HT-29 (cell line): ENCODE measurements around the gene BTG1. TPM values are rescaled to one million over a fixed set of nuclear protein-coding genes. Genes with fewer than 3 reads are reported as not detected.

Experiments used
- DNase-seq: peaks from one replicate; pipeline ENCODE4 v3.0.0-alpha.2; 2015; ENCODE audit warnings: low spot score
- total RNA-seq: library from RNA; depleted of rRNA; stranded (reverse); fragments of >200 nt; shearing (Covaris generic); gene quantifications from 2 replicates; pipeline ENCODE4 v1.2.3, GENCODE V29; 2014

The BTG1 gene
- total RNA-seq, 1 experiment from 2014 or later, result 4.3 TPM

DNA sequence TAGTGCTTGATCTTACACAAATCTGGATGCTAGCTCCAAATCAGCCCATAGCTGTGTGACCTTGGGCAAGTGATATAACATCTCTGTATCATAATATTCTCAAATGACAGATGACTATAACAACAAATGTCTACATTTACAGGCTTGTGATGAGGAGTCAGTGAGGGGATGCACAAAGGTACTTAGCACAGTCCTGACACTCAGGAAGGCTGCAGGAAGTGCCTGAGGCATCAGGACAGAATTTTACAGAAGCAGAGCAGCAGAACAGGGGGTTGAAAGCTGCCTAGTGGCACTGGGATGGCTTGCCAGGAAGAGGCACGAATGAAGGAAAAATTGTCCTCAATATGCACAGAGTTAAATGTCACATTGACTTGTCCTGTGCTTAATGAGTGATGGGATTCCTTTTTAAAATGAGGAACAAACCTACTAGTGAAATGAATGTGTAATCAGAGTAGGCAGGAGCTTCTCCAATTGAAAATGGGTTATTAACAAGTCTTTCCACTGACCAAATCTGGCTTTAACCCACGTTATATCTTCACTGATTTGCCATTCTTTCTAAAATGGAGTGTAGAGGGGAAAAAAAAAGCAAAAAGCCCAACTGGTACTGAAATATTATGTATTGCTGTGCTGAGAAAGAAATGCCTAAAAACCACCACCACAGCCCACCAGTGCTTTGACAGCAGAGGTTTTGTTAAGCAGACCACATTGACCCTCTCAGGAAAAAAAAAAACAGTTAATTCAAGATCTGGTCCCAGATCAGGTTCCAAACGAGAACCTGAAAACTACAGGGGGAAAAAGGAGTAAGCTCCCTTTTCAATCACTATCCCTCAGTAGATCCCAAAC lies 11.6 kb downstream of the BTG1 start:
- no peak for DNase-seq

DNA sequence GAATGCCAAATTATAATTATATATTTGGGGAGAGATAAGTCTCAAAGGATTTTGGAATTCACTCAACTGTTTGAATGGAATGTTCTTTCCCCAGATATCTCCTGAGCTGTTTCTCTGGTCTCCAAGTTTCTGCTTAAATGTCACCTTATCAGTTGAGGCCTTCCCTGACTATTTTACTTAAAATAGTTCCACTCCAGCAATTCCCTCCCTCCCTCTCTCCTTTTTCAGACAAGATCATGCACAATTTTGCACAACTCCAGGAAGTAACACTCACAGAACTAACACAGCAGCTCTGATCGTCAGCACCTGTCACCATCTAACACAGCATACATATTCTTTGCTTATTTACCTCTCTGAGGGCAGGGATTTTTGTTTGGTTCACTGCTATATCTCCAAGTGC lies 12.5 kb downstream of the BTG1 start:
- no peak for DNase-seq

DNA sequence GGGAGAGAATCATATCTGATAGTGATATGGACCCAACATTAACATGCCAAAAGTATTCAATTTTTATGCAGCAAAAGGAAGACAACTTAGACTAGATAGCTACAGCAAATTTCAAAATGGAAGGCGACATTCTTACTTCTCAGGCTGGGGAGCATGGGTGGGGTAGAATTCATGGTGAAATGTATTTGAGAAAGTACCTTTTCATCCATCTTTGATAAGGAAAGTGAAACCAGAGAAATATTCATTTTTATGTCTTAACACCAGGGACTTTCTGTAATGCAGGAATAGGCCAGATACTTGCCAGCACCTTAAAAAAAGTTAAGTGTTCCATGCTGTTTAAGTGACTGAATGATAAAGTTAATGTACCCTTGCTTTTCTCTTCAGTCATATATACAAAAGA lies 13.4 kb downstream of the BTG1 start:
- DNase-seq, result no peak

DNA sequence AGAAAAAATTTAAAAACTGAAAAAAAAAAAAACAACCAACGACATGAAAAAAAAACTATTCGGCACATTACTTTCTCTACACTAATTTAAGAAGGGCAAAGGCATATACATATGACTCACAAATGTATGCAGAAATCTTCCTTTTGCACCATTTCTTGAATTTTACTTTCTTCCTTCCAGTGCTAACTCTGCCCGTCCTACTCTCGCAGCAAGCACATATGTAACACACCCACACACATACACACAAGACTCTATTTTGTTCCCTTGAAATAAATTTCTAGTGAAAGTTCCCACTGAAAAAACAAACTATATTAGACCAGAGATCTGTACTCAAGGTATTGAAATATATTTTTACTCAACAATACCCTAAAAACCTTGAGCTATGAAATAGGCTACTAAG lies 14.6 kb downstream of the BTG1 start:
- DNase-seq, result no peak

DNA sequence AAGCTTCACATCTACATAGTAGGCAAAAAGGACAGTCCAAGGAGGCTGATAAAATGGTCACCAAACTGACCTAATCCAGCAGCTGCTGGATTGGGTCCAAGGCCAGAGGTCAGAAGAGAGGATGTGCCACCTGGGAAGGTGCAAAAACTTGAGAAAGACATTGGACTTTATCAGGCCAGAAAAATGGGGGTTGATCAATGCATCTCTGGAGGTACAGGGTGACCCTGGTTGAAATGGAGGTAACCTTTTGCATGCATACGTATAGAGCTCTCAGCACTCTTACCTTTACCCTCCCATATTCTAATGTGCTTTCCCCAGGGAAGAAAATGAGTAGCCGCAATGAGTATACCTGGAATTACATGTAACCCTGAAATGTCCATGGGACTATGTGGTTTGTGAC lies 16.0 kb downstream of the BTG1 start:
- DNase-seq, result no peak

DNA sequence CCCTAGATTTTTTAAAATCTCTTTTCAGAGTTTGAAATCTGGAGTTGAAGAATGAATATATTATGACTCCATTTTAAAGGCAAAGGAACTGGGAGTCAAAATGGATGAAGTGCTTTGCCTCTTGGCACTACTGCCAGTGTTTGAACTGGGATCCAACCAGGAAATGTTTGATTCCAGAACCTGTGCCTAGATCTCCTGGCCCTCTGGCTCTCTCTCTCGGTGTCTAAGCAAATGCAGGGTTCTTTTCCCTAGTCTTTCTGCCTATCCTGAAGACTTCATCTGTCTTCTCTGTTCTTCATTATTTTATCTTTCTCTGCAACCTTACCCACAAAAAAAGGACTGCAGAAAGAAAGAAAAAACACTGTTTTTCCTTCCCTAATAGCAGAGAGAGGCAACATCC lies 17.0 kb downstream of the BTG1 start:
- DNase-seq, result no peak

DNA sequence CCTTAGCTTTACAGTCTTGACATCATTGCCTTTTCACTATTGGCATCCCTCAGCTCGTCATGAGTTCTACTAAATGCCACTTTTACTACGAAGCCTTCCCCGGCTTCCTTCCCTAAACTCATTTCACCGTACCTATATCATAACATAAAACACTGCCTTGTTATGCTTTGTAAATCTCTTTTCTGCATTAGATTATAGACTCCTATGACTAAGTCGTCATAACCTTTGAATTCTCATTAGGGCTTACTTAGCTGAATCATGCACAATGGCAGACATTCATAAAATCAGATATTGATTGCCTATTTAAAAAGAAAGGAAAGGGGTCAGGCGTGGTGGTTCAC lies 21.0 kb downstream of the BTG1 start:
- no peak for DNase-seq

DNA sequence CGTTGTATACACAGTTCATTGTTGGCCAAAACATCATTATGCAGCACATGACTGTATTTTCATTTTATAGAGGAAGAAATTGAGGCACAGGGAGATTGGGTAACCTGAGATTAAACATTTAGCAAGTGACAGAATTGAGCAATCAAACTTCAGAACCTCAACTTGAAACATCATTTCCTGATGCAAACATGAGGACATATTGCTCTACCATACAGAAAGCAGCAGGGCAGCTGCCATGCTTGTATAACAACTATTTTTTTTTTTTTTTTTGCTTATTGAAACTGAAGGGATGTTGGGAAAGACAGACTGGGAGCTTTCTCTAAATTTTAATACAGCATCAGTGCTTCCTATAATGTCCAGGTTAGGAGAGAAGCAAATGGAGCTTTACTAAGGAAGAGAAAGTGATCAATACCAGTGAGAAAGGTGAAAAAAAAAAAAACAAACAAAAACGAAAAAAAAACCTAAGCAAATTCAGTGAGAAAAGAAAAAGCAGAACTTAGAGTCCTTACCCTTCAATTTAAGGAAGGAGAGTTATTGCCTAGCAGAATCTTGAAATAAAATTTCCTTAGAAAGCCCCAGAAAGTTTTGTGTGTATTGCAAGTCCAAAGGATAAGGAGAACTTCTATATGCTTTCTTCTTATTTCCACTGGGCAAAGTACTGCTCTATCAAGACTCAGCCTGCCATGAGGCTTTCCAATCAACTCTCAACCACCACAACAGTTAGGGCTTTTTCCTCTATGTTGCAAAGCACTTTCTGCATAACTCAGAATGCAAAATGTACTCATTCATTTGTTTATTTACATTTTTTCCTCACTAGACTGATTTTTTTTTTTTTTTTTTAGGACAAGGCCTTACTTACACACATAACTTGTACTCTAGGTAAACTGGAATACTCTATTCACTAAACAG lies 21.6 kb downstream of the BTG1 start:
- DNase-seq, result no peak

DNA sequence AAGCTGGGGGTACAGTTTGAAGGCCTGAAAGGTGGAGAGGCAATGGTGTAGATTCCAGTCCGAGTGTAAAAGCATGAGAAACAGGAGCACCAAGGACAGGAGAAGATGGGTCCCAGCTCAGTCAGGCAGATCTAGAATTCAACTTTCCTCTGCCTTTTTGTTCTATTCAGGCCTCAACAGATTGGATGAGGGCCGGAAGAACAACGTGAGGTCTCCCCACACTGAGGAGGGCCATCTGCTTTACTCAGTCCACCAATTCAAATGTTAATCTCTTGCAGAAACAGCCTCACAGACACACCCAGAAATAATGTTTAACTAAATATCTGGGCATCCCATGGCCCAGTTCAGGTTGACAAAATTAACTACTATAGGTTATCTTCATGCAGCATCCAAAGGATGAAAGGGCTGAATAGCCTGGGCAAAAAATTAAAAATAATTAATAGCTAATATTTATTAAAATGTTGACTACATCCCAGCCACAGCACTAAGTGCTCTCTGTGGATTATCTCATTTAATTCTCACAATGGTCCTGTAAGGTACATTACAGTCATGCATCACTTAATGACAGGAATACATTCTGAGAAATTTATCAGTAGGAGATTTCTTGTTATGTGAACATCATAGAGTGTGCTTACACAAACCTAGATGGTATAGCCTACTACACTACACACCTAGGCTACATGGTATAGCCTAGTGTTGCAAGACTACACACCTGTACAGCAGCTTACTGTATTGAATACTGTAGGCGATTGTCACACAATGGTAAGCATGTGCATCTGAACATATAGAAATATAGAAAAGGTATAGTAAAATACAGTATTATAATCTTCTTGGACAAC lies 22.5 kb downstream of the BTG1 start:
- DNase-seq, result no peak

DNA sequence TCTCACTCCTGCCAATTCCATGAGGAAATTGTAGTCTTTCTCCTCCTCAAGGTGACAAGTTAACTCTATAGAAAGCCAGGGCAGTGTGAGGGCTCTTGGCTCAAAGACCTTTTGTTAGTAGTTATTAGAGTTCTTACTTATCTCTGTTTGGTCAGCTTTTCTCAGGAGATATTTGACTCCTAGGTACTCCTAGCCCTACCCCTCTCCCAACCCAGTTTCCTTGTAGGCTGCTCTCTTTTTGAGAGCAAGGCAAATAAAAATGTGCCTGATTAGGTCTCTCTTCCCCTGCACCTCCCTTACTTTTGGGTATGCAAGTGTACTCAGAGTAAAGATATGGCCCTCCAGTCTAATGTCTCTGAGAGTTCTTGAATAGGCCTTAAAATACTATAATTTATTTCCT lies 23.8 kb downstream of the BTG1 start:
- no peak for DNase-seq

DNA sequence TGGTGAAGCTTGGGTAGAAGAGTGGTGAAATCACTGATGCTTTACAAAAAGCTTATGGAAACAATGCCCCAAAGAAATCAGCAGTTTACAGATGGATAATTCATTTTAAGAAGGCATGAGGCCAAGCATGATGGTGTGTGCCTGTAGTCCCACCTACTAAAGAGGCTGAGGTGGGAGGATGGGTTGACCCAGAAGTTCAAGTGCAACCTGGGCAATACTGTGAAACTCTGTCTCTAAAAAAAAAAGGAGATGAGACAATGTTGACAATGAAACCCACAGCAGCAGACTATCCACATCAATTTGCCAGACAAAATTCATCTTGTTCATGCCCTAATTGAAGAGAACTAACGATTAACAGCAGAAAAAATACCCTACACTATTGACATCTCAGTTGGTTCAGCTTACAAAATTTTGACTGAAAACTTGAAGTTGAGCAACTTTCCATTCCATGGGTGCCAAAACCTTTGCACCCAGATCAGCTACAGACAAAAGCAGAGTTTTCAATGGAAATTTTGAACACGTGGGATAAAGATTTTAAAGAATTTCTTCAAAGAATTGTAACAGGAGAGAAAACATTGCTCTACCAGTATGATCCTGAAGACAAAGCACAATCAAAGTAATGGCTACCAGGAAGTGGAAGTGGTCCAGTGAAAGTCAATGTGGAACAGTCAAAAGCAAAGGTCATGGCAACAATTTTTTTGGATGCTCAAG lies 26.7 kb downstream of the BTG1 start:
- no peak for DNase-seq

DNA sequence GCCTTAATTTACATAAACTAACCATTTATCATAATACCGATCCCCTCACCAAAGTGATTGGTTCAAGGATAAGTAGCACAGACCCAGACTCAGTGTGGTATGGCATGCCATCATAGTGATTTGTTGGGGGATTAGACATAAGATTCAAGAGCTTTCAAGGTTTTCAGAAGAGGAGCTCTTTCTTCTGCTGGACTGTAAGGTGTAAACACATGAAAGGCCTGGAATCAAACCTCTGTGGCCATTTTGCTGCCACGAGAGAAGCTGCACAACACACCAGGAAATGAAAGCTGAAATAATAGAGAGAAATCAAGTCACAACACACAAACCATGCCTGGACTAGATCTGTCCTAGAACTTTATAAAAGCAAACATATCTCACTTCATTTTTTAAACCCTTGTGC lies 30.8 kb downstream of the BTG1 start:
- DNase-seq, result no peak

DNA sequence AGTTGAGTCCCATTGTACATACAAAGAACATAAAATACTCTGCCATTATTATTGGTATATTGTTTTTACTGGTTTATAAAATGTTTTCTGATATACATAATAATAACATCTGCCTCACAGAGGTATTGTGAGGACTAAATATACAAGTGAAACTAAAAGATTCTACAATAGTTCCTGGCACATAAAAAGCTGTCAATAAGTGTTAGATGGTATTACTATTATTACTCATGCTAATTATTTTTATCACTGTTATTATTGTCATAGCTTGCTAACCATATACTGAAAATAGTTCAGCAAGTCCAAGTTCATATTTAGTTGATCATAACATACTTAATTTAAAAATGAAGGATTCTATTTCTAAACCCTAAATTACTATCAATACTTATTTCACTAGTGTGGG lies 34.4 kb downstream of the BTG1 start:
- no peak for DNase-seq

DNA sequence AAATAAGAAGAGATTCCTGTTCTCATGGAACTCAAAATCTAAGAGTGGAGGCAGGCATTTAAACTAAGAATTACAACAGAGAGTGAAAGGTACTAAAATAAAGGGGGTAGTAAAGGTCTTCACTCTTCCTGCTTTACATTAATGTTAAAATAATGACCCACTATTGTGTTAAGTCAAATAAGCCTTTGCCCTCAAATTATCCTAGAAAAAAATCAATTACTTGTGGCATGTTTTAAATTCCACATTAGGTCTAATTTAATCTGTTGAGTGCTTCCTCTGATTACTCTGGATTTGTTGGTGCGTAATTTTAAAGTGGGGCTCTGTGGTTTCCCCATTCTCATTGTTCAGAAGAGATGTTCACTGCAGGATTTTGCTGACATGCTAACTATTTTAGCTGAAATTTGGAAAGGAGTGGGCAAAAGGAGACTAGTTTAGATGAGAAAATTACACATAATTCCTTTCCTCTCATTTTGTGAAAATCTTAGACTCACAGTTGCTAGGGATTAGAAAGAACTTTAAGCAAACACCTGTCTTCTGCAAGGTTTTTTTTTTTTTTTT lies 35.5 kb downstream of the BTG1 start:
- DNase-seq, result no peak

DNA sequence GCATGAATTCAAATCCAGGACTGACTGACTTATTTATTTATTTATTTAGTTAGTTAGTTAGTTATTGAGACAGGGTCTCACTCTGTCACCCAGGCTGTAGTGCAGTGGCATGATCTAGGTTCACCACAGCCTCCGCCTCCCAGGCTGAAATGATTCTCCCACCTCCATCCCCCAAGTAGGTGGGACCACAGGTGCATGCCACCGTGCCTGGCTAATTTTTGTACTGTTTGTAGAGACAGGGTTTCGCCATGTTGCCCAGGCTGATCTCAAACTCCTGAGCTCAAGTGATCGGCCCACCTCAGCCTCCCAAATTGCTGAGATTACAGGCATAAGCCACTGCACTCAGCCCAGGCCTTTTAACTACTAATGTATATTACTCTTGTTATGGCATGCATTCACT lies 36.0 kb downstream of the BTG1 start:
- DNase-seq, result no peak

DNA sequence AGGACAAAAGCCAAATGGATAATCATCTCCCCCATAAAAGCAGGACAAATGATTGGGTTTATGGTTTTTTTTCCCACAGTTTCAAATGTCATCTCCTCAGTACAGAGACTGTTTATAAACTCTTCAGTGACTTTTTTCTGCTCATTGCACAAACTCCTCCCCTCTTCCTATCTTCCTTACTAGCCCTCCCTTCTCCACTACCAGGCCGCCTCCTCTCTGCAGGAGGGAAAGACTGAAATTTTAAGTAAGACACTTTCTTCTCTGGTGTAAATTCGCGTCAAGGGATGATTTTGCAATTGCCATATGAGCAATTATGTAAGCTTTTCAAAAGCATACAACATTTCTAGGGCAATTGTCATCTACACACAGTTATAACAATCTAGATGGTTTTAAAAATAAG lies 37.0 kb downstream of the BTG1 start:
- no peak for DNase-seq

DNA sequence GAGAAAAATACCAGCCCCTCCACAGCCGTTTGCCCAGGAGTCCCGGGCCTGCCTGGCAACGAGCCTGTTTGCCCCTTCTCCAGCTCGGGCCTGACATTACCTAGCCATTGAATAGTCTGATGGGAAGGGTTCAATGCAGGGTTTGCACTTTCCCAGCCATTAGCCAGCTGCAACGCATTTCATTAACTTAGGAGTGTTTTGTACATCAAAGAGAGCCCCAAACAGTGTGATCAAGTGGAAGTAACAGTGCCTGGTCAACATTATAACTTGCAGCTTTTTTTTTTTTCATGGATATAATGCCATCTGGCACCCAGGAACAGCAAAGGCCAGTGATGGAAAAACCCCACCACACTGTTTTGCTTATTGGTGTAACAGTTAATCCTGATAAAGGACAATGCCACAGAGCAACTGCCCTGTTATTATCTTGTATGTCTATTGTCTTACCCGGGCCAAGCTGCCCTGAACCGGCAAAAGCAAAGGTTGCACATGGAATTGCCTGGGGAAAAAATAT lies 38.0 kb downstream of the BTG1 start:
- no peak for DNase-seq

DNA sequence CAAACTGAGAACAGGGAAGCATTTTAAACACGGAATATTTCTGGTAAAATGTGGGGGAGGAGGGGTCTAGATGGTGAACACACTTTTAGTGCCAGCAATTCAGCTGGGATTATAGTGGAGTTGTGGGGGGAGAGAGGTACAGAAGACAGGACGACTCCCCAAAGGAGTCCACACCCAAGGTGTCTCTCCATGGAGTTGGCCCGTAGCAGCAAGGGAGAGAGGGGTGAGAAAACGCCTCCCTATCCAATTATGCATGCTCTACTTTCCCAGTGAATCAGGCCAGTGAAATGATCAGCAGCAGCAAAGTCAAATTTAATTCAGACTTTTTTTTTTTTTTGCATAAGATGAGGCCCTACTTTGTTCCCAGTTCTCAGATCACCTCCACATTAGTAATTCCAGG lies 38.6 kb downstream of the BTG1 start:
- DNase-seq, result no peak

DNA sequence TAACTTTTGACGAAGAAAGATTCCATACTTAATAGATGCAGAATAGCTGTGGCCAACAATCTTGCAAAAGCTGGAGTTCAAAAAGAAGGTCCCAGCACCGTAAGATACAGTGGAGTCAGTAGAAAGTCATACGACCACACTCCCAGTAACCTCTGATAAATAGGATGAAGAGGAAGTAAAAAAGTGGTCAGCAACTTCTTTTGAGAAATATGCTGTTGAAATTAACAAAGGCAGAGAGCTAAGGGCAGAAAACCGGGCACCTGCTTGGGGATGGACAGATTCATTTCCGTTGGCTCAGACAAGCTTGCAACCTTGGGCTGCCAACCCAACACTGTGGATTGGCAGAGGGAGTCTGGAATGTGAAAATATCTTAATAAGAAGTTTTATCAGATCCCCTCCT lies 40.0 kb downstream of the BTG1 start:
- DNase-seq, result no peak

DNA sequence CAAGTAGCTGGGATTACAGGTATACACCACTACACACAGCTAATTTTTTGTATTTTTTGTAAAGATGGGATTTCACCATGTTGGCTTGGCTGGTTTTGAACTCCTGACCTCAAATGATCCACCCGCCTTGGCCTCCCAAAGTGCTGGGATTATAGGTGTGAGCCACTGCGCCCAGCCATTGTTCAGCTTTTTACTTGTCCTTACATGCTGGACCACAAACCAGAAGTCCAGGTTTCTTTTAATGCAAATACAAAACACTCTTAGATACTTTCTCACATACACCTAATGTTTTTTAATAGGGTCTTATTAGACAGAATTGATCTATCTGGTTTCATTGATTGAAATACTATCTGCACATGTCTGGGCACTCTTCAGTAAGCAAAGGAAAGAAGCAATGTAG lies 40.5 kb downstream of the BTG1 start:
- no peak for DNase-seq

DNA sequence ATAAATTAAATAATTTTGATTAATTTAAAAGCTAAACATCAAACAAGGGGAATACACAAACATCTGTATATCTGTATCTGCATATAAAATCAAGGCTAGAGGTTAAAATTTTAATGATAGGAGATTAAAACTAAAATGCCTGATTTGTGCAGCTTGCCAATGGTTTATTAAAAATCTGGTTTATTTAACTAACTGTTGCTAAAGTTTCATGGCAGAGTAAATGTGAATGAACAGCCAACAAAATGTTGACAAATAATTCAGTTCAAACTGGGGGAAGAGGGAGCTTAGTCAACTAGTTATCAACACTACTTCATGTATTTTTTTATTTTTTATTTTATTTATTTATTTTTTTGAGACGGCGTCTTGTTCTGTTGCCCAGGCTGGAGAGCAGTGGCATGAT lies 43.0 kb downstream of the BTG1 start:
- no peak for DNase-seq
